ENCODE data around the gene TRIM44.

TRIM44 gene

DNA sequence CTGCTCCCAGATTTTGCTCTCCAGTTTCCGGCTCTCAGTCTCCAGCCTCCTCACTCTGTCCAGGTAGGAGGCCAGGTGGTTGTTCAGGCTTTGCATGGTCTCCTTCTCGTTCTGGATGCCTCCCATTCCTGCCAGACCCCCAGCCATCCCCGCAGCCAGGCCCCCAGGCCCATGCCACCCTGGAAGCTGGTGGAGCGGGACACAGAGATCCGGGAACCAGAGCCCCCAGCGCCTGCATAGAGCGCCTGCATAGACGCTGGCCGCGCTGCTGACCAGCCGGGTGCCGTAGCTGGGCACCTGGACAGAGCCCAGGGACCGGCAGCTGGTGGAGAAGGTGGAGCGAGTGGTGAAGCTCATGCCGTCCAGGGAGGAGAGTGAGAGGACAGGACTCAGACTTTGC lies 198.6 kb downstream of the TRIM44 start:
- no peak for DNase-seq

DNA sequence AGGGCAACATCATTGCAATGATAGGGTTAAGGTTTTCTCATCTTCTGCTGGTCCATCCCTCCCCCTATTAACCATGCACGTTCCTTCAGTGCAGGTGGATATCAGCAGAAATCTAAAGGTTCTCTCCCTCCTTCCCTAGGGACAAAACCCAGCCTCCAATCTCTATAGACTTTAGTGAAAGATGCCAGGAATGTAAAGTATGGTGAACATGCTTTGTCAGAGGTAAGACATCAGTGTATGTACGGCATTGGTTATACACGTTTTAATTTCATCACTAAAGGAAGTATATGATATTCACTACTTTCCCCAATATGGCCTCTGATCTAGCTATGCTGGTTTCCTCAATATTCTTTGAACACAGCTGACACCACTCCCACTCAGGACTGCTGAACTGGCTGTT lies 200.1 kb downstream of the TRIM44 start:
- no peak for DNase-seq

DNA sequence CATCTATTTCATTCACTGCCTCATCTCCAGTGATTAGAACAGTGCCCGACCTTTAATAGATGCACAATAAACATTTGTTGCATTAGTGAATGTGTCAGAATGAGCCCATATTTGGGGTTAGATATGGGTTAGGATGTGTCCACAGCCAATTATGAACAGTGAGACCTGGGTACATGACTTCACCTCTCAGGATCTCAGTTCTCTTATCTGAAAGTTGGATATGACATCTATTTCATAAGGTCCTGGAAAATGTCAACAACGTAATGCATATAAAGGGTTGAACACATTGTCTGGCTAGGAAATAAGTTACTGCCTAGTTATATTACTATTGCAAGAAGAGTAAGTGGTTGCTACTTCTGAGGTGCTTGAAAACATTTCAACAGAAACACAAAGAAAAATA lies 201.6 kb downstream of the TRIM44 start:
- DNase-seq: no peak

DNA sequence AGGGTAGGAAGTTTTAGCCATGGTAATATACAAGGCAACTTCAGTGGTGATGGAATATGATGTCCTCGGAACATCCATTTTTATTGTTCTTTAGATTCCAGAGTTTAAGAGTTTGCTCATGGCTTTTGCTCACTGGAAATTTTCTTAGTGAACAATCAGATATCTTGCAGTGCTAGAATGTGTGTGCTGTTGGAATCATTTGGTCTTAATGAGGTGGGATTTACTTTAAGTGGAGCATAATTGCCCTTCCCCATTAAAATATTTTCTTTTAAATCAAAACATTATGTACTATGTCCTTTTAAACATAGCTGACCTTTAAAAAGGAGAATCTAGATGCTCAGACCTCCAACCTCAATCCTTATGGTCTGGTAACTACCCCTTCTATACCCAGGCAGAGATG lies 204.0 kb downstream of the TRIM44 start:
- no peak for DNase-seq

Measured in midbrain (tissue), 1 donor.